NCI-H2107 treated with DMSO at 0.1 percent for 48 hours (cell line): ENCODE measurements around the gene STIL.
A peak's percentile ranks its signal among the peaks of the same experiment; 100 is the strongest.
"Not testable (repeated sequence)": the region's sequence is repeated elsewhere in the genome, so short reads cannot be mapped to it uniquely, and the experiment has no call there.

ENCODE experiments used
- DNase-seq: peaks from one replicate; lab custom pipeline; 2025; ENCODE audit not compliant: unreplicated experiment; lab: John Stamatoyannopoulos, UW

The STIL gene

DNA sequence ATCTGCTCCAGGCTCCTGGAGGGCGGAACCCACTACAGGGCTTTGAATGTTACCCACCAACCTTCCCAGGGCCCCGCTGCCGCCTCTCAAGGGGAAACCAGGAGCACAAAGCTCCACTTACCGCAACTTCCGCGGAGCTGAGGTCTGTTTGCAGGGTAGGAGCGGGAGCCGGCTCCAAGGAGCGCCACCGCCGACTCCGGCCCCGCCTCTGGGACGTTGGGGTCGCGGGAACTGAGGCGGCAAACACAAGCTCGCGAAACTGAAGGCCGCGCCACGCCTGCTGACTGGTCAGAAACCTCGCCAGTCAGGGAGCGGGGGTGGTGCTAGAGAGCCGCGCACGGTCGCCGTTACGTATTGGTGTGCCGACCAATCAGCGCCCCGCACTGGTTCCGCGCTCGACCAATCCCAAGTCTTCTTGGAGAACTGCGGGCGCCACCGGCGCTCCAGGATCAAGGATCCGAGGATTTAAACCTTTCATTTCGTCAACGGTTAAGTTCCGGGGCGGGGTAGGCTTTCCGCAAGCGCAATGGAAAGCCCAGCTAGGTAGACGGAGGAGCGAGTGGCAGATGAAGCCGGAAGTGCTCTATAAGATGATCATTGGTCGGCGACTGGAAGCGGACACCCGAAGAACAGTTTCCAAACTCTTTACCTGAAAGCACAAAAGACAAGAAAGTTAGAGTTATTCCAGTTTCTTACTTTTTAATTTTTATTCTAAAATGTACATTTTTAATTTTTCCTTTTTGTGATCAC, at the start of gene STIL:
STIL (minus strand) TSS at position 233 of the 750 bp plus-strand sequence. CDS start 3,828 bp downstream, outside the sequence.
- peak; percentile 99 for DNase-seq

DNA sequence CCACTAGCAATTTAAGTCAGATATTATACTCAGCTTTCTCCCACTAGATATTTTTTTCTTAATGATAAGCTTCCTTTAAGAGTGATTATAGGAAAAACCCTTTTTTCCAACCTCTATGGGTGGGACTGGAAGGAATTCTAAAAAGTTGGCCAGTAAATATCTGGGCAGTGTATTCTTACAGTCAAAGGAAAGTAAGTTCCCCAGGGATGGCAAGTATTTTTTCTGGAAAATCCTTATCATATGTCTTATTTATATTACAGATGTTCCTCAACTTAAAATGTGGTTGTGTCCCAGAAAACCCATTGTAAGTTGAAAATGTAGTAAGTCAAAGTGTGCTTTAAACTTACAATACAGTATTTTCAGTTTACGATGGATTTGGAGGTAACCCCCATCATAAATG, 48.9 kb upstream of the STIL start:
- DNase-seq, result no peak

DNA sequence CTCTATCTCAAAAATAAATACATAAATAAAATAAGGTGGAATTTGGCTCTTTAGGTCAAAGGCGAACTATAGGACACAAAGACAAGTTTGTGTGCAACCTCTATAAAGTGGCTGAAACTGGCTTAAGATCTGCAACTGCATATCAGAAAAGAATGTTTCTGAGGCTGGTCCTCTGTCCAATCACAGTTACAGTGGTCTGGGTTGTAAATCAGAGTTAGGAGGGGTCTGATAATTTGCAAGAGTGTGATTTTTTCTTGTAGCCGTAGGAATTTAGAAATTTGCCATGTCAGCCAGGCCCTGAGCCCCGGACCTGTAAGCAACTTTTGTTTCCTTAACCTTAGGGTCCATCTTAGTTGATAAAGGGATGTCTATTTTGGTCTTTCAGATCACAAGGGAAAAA, 47.4 kb upstream of the STIL start:
- no peak for DNase-seq

DNA sequence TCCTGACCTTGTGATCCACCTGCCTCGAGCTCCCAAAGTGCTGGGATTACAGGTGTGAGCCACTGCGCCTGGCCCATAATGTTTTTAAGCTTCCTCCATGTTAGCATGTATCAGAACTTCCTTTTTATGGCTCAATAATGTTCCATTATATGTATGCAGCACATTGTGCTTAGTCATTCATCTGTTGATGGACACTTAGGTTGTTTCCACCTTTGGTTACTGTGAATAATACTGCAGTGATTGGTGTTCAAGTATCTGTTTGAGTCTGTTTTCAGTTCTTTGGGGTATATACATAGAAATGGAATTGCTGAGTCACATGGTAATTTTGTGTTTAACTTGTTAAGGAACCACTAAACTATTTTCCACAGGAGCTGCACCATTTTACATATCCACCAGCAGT, 37.4 kb upstream of the STIL start:
- DNase-seq, result no peak

DNA sequence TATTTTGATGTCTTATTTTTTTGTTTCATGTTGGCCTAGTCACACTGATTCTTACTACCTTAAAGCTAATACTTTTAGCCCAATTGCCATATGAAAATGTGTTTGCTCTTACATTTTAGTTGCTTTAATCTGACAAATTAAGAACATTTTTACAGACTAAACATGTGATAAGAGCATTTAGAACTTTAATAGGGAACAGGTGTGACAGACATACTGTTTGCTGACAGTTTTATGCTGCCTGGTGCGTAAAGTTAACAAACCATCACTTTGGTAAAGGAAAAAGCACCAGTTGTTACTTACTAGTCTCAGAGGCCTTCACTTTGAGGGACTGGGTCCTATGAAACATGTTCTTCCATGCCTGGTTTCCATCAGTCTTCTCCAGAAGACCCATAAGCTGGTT, 34.3 kb upstream of the STIL start:
- DNase-seq, result no peak

DNA sequence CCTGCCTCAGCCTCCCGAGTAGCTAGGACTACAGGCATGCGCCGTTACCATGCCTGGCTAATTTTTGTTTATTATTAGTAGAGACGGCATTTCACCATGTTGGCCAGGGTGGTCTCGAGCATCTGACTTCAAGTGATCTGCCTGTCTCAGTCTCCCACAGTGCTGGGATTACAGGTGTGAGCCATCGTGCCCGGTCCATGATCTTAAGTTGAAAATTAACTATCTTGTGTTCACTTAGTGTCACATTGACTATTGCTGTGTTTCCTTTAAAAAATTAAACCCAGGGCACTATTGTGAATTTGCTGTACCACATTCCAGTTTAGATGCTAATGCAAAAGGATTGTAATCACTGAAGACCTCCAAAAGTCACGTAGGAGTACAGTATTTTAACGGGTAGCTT, 33.8 kb upstream of the STIL start:
- no peak for DNase-seq

DNA sequence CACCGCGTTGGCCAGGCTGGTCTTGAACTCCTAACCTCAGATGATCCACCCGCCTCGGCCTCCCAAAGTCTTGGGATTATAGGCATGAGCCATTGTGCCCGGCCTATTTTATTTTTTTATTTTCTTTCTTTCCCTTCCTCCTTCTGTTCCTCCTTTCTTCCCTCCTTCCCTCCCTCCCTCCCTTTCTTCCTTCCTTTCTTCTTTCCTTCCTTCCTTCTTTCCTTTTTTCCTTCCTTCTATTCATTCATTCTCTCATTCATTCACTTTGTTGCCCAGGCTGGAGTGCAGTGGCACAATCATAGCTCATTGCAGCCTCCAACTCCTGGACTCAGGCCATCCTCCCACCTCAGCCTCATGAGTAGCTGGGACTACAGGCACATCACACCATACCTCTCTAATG, 33.0 kb upstream of the STIL start:
- not testable (repeated sequence) for DNase-seq

DNA sequence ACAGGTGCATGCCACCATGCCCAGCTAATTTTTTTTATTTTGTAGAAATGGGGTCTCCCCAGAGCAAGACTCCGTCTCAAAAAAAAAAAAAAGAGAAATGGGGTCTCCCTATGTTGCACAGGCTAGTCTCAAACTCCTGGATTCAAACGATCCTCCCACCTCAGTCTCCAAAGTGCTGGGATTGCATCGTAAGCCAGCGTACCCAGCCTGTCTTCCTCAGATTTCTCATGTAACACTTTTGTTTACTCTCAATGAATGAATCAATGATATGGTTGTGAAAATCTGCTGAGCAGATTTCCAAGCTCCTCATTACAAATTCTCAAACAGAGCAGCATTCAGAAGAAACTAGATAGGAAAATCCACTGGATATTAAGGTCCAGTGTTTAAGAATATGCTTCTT, 26.3 kb upstream of the STIL start:
- peak; percentile 16 for DNase-seq

DNA sequence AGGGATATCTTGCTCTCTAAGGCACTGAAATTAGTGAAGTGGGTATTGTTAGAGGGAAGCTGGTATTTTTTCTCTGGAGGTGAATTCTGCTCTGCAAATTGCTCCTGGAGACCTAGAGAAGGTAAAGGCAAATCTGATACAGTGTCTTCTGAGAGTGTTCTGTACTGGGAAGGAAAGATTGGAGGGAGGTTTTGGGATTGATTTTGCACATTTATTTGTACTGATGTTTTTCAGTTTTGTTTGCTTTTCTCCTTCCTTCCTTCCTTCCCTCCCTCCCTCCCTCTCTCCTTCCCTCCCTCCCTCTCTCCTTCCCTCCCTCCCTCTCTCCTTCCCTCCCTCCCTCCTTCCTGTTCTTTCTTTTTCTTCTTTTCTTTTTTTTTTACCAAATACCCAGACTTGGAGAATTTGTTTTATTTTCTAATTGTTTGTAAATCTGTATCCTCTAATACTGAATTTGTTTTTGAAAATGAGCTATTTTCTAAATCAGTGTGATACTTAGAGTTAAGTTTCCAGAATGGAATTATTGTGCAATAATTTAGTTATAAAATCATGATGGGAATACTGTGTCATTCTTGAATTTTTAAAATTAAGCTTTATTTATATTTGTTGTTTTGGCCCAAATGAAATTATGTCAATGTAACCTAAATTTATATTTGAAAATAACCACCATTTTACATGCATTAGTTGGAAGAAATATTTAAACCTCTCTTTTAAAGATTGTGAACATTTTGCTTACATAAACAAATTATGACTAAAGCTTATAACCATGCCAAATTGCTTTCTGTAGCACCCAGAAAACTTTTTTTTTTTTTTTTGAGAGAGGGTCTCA, 24.5 kb upstream of the STIL start:
- no peak for DNase-seq

DNA sequence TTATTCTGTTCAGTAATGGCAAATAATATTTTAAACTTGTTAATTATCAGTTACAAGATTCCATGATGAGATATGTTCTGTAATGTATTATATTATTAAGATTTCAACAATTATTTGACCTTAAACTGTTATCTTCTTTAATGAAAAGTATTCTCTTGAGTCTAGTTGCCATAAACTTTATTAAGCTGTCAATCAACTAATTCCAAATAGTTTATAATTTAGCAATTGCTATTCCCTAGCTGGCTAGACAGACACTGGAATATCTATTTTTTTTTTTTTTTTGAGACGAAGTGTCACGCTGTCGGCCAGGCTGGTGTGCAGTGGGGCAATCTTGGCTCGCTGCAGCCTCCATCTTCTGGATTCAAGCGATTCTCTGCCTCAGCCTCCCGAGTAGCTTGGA, 23.4 kb upstream of the STIL start:
- no peak for DNase-seq

DNA sequence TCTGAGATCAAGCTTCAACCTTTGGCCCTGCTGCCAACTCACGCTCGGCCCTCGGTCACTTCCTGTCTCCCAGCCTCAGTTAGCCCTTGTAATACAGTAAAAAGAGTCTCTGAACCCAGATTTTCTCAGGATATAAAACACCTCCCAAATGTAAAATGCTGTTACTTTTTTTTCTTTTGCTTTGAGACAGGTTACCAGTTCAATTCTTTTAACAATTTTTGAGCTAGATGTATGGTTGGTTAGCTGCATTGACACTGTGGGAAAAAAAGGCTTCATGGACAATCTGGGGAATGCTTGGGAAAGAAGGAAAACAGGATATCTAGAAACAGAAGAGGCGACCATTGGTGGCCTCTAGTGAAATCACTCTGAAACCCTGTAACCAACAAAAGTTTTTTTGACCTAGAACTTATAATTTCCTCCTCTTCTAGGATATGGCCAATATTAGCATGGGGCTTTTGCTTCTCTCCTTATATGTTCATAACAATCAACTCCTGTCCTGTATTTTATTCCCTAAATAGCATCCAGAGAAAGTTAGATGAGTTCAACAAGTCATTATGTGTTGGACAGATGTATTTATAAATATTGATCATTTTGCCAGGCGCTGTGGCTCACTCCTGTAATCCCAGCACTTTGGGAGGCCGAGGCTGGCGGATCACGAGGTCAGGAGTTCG, 21.0 kb upstream of the STIL start:
- DNase-seq, result no peak

DNA sequence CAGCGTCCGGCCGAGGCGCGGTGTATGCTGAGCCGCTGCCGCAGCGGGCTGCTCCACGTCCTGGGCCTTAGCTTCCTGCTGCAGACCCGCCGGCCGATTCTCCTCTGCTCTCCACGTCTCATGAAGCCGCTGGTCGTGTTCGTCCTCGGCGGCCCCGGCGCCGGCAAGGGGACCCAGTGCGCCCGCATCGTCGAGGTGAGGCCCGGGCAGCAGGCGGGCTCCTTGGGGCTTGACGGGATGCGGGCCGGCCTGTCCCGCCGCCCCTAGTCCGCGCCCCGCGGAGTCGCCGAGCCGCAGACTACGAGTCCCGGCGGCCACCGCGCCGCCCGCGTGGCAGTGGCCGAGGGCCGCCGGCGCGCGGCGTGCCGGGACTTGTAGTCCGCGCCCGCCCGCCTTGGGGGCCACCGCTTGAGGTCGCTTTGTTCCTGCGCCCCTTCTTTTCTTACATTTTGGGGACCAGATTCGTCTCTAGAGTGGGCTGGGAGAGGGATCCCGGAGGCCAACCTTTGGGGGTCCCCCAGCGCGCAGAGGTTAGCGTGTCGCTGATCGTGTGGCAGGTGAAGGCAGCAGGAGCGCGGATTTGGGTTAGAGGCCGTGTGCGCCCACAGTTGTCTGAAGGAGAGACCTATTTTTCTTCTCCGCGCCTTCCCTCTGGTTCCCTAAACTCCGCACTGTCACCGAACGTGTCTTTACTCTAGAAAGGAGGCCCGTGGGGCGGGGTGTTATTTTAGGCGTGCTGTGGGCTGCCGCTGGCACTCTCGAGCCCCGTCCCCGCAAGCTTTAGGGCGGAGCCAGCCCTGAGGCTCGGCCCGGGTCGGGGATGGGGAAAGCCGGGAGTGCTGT, 20.2 kb upstream of the STIL start:
- peak; percentile 82 for DNase-seq

DNA sequence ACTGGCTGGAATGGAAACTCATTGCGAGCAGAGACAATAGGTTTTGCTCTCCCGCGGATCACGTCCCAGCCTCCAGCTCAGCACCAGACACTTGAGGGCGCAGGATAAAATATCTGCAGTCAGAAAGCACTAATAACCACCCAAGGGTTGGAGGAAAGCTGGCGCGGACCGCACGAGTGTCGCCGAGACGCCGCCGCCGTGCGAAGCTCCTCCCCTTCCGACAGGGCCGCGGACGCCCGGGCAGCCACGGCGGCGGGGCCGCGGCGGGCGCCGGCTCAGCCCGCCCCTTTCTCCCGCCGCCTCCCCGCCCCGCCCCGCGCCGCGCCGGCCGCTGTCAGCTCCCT, 19.6 kb upstream of the STIL start, which contains the start of gene CMPK1:
CMPK1 (plus strand) TSS at position 213 of the 344 bp plus-strand sequence. CDS start 156 bp downstream, outside the sequence.
- peak; percentile 87 for DNase-seq

DNA sequence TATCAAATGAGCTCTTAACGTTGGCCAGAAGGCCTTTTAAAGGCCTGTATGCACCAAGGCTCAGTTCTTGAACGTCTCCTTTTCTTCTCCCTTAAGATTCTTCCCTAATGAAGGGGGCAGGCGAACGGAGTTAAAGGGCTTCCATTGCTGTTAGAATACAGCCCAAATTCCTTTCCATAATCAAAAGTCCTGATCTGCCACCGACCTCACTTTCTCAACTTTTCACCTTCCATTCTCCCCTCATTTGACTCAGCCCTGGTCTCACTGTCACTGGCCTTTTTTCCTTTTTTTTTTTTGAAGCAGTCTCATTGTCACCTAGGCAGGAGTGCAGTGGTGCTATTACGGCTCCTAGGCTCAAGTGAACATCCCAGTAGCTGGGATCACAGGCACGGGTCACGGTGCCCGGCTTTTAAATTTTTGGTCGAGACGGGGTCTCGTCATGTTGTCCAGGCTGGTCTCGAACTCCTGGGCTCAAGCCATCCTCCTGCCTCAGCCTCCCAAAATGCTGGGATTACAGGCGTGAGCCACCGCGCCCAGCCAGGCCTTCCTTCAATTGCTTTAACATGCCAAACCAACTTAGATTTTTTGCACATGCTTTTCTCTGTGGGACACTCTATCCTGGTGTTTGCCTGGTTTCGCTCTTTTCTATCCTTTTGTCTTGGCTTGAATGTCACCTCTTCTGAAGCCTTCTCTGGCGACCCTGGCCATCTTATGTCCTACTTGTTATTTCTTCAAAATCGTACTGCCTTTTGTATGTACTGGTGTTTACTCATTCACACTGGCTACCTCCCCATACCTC, 19.0 kb upstream of the STIL start:
- no peak for DNase-seq

DNA sequence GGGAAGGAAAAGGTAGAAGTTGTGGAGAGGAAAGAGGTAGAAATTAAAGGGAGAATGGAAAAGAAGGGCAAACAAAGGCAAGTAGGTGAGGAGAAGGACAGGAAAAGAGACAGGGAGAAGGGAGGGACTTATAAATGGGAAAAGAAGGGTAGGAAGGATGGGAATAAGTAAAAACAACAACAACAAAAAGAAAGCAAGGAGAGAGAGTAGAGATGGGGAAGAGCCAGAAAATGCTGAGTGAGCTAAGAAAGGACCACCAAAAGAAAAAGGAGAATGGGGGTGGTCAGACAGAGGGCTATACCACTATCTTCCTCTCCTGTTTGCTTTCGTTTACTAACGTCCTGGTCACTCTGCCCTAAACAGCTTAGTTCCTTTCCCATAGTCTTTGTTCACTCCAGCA, 17.9 kb upstream of the STIL start:
- DNase-seq, result no peak

DNA sequence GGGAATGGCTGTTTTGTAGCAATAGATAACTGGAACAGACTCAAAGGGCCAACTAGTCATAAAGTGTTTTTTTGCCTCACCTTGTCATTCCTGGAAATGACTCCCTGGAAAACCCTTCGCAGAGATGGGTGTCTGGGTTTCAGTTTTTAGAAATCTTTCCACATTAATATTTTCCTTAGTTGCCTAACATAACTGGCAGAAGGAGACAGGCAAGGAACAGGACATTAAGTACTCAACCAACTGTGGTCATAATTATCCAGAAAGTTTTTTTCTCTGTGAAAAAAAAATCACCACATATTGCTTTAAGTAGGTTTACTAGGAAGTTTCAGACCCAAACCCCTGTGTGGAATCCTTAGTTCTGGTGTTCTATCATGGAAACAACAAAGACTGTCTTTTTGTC, 16.3 kb upstream of the STIL start:
- DNase-seq, result no peak

DNA sequence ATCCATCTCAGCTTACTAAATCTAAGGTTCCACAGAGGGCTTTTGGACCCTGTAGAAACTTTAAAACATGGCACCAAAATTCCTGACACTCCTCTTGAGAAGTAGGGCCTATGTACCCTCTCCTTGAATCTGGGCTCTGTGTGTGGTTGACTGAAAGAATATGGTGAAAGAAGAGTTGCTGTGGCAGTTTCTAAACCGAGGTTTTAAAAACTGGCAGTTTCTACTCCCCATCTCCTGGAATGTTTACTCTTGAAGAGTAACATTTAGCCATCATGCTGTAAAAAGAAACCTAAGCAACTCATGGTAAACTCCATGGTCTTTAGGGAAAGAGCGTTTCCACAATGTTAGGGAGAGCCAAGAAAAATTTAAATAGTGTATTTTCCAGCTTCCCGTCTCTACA, 15.0 kb upstream of the STIL start:
- DNase-seq, result no peak

DNA sequence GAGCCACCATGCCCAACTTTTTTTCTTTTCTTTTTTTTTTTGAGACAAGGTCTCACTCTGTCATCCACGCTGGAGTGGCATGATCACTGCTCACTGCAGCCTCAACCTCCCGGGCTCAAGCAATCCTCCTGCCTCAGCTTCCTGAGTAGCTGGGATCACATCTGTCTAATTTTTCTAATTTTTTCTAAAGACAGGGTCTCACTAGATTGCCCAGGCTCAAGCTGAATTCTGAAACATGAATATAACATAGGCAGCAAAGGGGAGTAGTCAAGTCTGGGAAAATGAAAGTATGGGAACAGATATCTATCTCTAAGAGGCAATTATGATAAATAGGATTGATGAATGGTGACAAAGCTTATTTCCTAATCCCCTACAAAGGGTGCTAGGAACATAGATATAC, 12.3 kb upstream of the STIL start:
- no peak for DNase-seq

DNA sequence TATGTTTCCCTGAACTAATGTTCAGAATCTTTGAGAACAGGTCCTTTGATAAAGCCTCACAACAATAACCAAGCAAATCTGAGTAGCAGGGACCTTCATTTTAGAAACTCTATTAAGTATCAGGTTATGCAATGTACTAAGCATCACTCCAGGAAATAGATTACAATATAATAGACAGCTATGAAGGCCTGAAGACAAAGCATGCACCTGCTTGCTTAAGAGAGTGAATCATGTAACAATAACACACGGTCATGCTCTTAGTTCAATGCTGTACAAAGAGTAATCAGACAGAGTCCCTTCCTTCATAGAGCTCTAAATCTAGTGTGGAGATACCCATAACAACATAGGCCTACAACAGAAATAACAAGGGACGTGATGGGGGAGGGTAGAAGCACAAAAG, 11.6 kb upstream of the STIL start:
- peak; percentile 97 for DNase-seq

DNA sequence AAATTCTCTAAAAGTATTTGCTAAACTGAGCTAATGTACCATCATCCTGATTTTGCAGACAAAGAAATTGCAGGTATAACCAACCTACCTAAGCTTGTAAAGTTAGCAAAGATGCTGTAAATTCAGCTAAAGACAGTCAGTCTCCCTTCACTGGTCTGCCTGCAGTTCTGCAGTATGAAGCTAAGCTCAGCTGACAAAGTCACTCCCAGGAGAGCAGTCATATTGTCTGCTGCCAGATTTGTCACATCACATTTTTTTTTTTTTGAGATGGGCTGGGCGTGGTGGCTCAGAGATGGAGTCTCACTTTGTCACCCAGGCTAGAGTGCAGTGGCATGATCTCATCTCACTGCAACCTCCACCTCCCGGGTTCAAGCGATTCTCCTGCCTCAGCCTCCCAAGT, 10.7 kb upstream of the STIL start:
- DNase-seq, result no peak
